ENCODE data around the gene SLC18B1. TPM values are rescaled to one million over a fixed set of nuclear protein-coding genes. Genes with fewer than 3 reads are reported as not detected.

The SLC18B1 gene
- total and polyA plus RNA-seq, 2 of the 13 experiments (the other 11 are each of a cell fraction or from before 2014, with no cell fraction given) = 11.4 to 13.8 TPM

DNA sequence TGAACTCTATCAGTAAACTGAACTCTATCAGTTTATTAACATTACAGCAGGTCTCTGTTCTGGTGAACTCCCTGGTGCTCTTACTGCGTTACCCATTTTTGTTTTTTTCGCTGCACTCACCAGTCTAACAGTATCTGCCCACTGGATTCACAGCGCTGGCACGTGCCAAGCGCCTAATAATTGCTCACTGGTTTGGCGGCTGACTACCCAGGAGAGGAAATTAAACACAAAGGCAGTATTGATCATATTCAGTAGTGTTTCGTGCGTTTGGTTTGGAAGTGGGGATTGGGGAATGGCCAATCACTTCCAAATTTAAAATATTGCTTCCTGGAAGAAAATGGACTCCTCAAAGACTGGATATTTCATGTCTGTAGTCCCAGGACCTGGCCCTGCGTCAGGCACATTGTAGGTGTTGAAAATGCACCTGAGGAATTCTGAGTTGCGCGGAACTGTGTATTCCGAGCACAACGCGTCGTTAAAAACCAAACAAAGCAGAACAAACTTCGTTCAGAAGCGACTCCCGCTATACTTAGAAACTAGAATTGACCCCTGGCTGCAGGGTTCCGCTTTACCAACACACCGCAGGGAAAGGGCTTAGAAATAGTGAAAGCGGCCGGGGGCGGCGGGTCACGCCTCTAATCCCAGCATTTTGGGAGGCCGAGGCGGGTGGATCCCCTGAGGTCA, 14.9 kb upstream of the SLC18B1 start (continued):
- TF ChIP-seq NFYB (CRISPR knock-in tag; IDR thresholded peaks at IDR 0.05) (no peak; the same call in 1 of the 2 replicates), MTF2 (CRISPR knock-in tag; IDR thresholded peaks at IDR 0.05; ENCODE audit: borderline replicate concordance) (peak; percentile 89; the same call in 1 of the 2 replicates), MEIS2 (CRISPR knock-in tag; IDR thresholded peaks at IDR 0.05) (no peak; the same call in 1 of the 2 replicates), BCL6 (CRISPR knock-in tag; IDR thresholded peaks at IDR 0.05) (peak; percentile 25; the same call in 1 of the 2 replicates), ZFP62 (CRISPR knock-in tag; IDR thresholded peaks at IDR 0.05) (no peak), ELF1 (CRISPR knock-in tag; IDR thresholded peaks at IDR 0.05) (no peak), ZKSCAN8 (CRISPR knock-in tag; IDR thresholded peaks at IDR 0.05; ENCODE audit: borderline replicate concordance) (peak; percentile 99), ZNF3 (CRISPR knock-in tag; IDR thresholded peaks at IDR 0.05) (peak; percentile 69), ZNF605 (CRISPR knock-in tag; IDR thresholded peaks at IDR 0.05) (no peak; the same call in 1 of the 2 replicates), KDM1A (CRISPR knock-in tag; IDR thresholded peaks at IDR 0.05) (no peak), HNF4A (CRISPR knock-in tag; IDR thresholded peaks at IDR 0.05) (no peak), ZNF577 (CRISPR knock-in tag; IDR thresholded peaks at IDR 0.05; ENCODE audit: borderline replicate concordance, low read depth) (no peak), IKZF4 (CRISPR knock-in tag; IDR thresholded peaks at IDR 0.05; ENCODE audit: borderline replicate concordance, low read depth, not compliant biosample characterization) (no peak), HDAC1 (CRISPR knock-in tag; IDR thresholded peaks at IDR 0.05) (no peak), ZNF747 (CRISPR knock-in tag; IDR thresholded peaks at IDR 0.05; ENCODE audit: borderline replicate concordance) (no peak), ZFP37 (CRISPR knock-in tag; IDR thresholded peaks at IDR 0.05; ENCODE audit: borderline replicate concordance) (no peak; the same call in 1 of the 2 replicates), ZNF670 (CRISPR knock-in tag; IDR thresholded peaks at IDR 0.05; ENCODE audit: borderline replicate concordance) (no peak), POLR2AphosphoS2 (IDR thresholded peaks at IDR 0.05; ENCODE audit: low read depth, low read length) (no peak), NCOA1 (CRISPR knock-in tag; IDR thresholded peaks at IDR 0.05) (peak; percentile 93; the same call in 1 of the 2 replicates), MAF1 (CRISPR knock-in tag; IDR thresholded peaks at IDR 0.05; ENCODE audit: borderline replicate concordance) (no peak), GATA4 (IDR thresholded peaks at IDR 0.05; ENCODE audit: borderline replicate concordance, low read depth) (no peak), SYNCRIP (IDR thresholded peaks at IDR 0.05; ENCODE audit: insufficient read depth, low read depth, low read length) (no peak), ZNF766 (CRISPR knock-in tag; IDR thresholded peaks at IDR 0.05; ENCODE audit: borderline replicate concordance) (0 out of 2 replicates have a peak, but pooled peaks have one; percentile 57), ZNF224 (CRISPR knock-in tag; IDR thresholded peaks at IDR 0.05) (no peak)
- TF ChIP-seq, protein P1, sequence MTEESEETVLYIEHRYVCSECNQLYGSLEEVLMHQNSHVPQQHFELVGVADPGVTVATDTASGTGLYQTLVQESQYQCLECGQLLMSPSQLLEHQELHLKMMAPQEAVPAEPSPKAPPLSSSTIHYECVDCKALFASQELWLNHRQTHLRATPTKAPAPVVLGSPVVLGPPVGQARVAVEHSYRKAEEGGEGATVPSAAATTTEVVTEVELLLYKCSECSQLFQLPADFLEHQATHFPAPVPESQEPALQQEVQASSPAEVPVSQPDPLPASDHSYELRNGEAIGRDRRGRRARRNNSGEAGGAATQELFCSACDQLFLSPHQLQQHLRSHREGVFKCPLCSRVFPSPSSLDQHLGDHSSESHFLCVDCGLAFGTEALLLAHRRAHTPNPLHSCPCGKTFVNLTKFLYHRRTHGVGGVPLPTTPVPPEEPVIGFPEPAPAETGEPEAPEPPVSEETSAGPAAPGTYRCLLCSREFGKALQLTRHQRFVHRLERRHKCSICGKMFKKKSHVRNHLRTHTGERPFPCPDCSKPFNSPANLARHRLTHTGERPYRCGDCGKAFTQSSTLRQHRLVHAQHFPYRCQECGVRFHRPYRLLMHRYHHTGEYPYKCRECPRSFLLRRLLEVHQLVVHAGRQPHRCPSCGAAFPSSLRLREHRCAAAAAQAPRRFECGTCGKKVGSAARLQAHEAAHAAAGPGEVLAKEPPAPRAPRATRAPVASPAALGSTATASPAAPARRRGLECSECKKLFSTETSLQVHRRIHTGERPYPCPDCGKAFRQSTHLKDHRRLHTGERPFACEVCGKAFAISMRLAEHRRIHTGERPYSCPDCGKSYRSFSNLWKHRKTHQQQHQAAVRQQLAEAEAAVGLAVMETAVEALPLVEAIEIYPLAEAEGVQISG (CRISPR knock-in tag; IDR thresholded peaks at IDR 0.05) = no peak
- TF ChIP-seq, protein P2, sequence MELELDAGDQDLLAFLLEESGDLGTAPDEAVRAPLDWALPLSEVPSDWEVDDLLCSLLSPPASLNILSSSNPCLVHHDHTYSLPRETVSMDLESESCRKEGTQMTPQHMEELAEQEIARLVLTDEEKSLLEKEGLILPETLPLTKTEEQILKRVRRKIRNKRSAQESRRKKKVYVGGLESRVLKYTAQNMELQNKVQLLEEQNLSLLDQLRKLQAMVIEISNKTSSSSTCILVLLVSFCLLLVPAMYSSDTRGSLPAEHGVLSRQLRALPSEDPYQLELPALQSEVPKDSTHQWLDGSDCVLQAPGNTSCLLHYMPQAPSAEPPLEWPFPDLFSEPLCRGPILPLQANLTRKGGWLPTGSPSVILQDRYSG (CRISPR knock-in tag; IDR thresholded peaks at IDR 0.05) = peak; percentile 73; the same call in 1 of the 2 replicates
- TF ChIP-seq, protein P3, sequence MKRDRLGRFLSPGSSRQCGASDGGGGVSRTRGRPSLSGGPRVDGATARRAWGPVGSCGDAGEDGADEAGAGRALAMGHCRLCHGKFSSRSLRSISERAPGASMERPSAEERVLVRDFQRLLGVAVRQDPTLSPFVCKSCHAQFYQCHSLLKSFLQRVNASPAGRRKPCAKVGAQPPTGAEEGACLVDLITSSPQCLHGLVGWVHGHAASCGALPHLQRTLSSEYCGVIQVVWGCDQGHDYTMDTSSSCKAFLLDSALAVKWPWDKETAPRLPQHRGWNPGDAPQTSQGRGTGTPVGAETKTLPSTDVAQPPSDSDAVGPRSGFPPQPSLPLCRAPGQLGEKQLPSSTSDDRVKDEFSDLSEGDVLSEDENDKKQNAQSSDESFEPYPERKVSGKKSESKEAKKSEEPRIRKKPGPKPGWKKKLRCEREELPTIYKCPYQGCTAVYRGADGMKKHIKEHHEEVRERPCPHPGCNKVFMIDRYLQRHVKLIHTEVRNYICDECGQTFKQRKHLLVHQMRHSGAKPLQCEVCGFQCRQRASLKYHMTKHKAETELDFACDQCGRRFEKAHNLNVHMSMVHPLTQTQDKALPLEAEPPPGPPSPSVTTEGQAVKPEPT (CRISPR knock-in tag; IDR thresholded peaks at IDR 0.05; ENCODE audit: low read depth) = no peak

All from HepG2 (cell line).